SH-SY5Y (cell line): ENCODE data around the gene BRSK2.

ENCODE experiments used
- GATA2 ChIP-seq: IDR thresholded peaks from 2 replicates; pipeline ENCODE4 v1.6.1; 2011; ENCODE audit warnings: mild to moderate bottlenecking, low read depth, low read length
- GATA3 ChIP-seq: IDR thresholded peaks from 2 replicates; pipeline ENCODE4 v1.6.1; 2011; ENCODE audit warnings: low read depth, mild to moderate bottlenecking, low read length, moderate library complexity

The BRSK2 gene

GRCh38 chr11:1394936-1395772 lies 5.4 kb downstream of the BRSK2 start:
- TF ChIP-seq GATA3 (no peak), GATA2 (no peak)

GRCh38 chr11:1395773-1396374 lies 6.1 kb downstream of the BRSK2 start:
- TF ChIP-seq GATA2, result no peak
- TF ChIP-seq GATA3, result no peak

- no peak for TF ChIP-seq GATA3
- no peak for TF ChIP-seq GATA2
Observed at GRCh38 chr11:1396375-1396841, 6.7 kb downstream of the BRSK2 start.

GRCh38 chr11:1397146-1397861 lies 7.6 kb downstream of the BRSK2 start:
- no peak for TF ChIP-seq GATA3
- no peak for TF ChIP-seq GATA2

GRCh38 chr11:1397862-1398527 lies 8.3 kb downstream of the BRSK2 start:
- TF ChIP-seq GATA2 (no peak), GATA3 (no peak)

- TF ChIP-seq GATA2 (peak; percentile 23; the same call in 1 of the 2 replicates), GATA3 (no peak)
Observed at GRCh38 chr11:1398528-1399235, 8.9 kb downstream of the BRSK2 start.

- peak; percentile 52; the same call in 1 of the 2 replicates for TF ChIP-seq GATA2
- TF ChIP-seq GATA3, result no peak
Observed at GRCh38 chr11:1399386-1400316, 9.9 kb downstream of the BRSK2 start.

GRCh38 chr11:1400317-1401170 lies 10.8 kb downstream of the BRSK2 start:
- TF ChIP-seq GATA2 (no peak), GATA3 (no peak)

- TF ChIP-seq GATA2 (no peak), GATA3 (no peak)
Observed at GRCh38 chr11:1401171-1401445, 11.4 kb downstream of the BRSK2 start.

- TF ChIP-seq GATA2, result no peak
- TF ChIP-seq GATA3, result no peak
Observed at GRCh38 chr11:1401656-1402221, 12.0 kb downstream of the BRSK2 start.

GRCh38 chr11:1402355-1403077 lies 12.8 kb downstream of the BRSK2 start:
- no peak for TF ChIP-seq GATA2
- TF ChIP-seq GATA3, result no peak

GRCh38 chr11:1403078-1403620 lies 13.4 kb downstream of the BRSK2 start:
- TF ChIP-seq GATA2 (no peak), GATA3 (no peak)
